CD4-positive, alpha-beta T cell treated with Interleukin-17A for 4 hours (primary cell): Measurements from ENCODE around the gene FDXR.
"Not testable (repeated sequence)": the region's sequence is repeated elsewhere in the genome, so short reads cannot be mapped to it uniquely, and the experiment has no call there.

ENCODE experiments used
- DNase-seq: peaks from one replicate; pipeline ENCODE4 v3.0.0-alpha.2; 2020; ENCODE audit warnings: mixed read lengths

Gene FDXR

DNA sequence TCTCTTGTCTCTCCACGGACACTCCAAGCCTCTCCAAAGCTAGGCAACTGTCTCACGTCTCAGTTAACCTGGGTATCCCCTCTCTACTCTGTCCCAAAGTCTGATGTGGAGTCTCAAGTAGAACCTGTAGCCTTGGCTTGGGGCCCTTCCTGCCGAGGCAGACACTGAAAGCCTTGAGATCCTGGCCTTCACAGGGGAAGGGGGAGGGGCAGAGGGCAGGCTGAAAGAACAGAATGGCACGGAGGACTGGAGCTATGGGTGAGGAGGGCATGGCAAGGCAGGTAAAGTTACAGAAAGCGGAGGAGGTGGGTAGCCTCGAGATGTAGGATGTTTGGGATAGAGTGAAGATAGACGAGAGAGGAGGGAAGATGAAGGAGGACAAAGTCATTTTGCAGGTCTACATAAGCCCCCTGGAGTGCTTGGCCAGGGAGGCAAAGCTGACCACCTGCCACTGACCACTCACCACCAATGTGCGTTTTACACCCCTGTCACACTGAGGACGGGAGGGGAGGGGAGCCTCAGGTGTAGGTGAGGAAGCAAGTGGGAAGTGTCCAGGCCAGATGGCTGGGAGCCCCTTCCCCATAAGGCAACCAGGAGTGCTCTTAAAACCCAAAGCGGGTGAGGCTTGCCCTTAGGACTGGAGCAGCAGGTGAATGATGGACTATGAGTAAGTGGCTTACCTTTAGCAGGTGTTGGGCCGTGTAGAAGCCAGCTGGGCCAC, 1.3 kb downstream of the FDXR start:
- DNase-seq: no peak

DNA sequence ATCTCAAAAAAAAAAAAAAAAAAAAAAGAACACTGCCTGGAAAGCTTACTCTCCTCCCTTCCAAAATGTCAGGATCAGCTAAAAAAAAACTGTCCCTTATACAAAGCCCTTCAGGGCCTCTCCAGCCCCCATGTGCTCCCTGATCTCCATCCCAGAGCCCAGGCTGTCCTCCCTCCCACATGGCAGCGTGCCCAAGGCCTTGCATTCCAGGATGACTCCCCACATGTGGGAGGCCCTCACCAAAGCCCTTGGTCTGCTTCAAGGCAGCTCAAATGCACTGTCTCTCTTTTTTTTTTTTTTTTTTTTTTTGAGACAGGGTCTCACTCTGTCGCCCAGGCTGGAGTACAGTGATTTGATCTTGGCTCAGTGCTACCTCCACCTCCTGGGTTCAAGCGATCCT, 2.3 kb downstream of the FDXR start:
- no peak for DNase-seq

DNA sequence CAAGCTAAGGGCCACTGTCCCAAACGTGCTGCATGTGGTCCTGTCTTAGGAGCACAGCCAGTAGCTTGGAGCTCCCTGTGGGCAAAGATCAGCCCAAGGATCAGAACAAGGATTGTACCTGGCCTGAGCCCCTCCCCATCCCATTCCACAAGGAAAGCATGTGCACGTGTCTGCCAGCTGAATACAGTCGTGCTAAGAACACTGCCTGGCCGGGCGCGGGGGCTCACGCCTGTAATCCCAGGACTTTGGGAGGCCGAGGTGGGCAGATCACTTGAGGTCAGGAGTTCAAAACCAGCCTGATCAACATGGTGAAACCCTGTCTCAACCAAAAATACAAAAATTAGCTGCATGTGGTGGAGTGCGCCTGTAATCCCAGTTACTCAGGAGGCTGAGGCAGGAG, 2.8 kb downstream of the FDXR start:
- not testable (repeated sequence) for DNase-seq

DNA sequence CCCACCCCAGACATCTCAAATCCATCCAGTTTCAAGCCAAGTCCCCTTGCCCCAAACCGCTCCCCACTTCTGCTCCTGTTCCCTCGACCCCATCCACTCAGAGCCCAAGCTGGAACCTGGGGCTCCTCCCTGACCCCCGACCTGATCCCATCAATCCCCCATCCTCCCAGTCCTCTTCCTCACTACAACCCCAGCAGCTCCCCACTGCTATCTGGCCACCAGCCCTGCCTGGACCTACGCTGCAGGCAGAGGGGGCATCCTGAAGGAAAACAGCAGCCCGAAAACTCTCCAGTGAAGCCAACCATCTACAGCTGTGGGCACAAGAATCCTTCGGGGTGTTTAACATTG, 3.9 kb downstream of the FDXR start:
- no peak for DNase-seq

DNA sequence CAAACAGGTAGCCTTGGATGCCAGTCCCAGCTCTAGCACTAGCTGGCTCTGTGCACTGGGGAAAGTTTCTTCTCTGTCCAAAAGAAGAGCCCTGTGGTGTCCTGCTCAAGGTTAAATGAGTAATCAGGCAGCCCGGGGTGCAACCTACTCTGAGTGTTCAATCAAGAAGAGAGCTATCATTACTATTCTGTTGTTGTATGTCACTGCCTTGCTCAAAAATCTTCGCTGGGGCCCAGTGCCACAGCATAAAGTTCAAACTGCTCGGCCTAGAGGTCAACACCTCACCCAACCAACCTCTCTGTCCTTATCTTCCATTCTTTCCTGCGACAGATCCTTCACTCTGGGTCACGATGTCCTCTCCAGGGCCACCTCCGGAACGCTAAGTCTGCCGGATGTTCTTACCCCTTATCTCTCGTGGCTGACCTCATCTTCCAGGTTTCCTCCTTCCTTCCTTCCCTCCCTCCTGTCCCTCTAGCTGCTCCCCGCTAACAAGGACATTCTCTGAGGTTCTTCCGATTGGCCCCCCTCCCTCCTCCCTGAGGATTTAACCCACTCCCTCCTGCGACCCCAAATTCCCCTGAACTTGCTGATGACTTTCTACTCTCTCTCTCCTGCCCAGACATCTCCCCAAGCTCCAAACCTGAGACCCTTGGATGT, 4.4 kb downstream of the FDXR start:
- no peak for DNase-seq

DNA sequence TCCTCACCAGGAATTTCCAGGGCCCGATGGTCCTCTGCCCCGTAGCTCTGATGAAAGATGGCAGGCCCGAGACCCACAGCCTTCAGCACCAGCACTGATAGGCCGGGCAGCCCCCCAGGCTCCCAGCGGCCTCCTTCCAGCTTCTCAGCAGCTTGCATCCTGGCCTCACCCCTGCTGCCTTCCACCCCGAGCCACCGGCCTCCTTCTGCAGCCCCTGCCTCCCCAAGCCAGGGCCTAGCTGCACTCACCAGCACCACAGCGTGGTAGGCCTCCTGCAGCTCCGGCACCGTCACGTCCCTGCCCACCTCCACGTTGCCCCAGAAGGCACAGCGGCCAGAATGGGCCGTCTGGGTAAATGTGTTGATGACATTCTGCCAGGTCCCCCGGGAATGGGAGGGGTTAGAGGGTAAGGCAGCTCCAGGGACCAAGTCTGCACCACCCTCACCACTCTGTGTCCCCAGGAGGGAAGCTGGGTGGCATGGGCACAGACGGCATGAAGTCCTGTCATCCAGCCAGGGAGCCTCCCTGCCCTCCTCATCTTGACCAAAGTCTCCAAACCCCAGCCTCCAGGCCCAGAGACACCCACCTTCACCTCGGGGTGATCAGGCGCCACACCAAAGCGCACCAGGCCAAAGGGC, 6.5 kb downstream of the FDXR start:
- no peak for DNase-seq

DNA sequence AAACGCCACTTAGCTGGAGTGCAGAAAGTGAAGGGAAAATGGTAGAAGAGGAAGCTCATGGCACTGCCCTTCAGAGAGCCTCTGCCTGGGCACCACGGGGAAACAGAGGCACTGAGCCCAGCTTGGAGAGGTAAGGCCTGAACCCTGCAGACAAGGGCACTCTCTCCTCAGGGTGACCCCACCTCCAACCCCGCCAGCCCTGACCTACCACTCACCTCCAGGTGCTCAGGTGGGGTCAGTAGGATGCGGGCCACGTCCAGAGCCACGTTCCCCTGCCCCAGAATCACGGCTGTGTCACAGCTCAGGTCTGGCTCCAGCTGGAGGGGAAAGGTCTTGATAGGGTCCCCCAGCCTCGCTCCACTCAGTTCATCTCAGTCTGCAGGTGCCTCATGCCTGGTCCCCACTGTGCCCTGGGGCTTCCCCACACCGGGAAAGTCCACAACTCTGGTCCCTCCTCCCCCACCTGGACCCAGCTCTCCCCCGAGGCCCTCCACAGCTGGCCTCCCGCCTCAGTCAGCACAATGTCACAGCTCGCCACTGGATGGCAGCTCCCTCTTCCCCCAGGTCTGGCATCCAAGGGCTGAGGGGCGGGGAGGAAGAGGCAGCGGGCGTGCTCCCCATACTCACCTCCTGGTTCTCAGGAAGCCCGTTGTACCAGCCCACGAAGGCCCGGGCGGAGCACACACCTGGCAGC, 7.1 kb downstream of the FDXR start:
- DNase-seq: no peak

DNA sequence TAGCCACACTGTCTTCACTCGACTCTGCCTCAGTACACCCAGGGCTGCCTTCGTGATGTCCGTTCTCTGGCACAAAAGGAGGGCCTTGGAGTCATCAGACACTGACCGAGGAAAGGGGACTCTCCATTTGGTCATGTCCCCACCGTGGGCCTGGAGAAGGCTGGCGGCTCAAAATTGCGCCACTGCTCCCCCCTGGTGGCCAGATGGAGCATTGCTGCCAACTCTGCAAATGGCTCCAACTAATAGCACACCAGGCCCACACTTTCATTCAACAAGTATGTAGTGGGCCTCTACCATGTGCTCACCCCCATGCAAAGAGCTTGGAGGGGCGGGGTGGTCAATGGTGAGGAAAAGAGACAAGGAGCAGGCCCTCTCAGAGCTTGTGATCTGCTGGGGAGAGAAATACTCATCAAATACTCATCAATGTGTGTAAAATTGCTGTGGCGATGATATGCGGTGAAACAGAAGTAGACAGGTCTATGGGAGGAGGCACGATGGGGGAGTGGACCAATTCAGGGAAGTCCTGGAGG, 7.9 kb downstream of the FDXR start:
- DNase-seq: peak; percentile 81

DNA sequence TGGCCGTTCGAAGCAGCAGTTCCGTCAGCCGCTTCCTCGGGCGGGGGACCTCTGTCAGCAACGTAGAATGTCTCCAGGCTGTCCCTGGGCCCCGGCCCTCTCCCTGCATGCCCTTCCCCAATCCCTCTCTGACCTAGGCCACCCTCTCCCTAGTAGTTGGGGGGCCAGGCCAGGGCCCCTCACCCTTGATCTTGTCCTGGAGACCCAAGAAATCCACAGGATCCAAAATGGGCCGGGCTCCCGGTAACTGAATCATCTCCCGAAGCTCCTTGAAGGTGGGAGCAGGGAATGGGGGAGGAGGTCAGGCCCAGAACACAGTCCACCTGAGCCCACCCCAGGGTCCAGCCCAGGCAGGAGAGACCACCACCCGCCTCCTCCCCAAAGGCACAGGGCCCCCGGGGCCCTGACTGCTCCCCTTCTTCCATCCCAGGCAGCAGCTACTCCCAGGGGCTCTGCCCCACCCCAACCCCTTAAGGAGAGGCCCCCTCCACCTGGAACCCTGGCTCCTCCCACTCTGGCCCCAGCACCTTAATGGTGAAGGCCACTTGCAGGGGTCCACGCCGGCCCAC, 8.4 kb downstream of the FDXR start:
- DNase-seq: no peak

DNA sequence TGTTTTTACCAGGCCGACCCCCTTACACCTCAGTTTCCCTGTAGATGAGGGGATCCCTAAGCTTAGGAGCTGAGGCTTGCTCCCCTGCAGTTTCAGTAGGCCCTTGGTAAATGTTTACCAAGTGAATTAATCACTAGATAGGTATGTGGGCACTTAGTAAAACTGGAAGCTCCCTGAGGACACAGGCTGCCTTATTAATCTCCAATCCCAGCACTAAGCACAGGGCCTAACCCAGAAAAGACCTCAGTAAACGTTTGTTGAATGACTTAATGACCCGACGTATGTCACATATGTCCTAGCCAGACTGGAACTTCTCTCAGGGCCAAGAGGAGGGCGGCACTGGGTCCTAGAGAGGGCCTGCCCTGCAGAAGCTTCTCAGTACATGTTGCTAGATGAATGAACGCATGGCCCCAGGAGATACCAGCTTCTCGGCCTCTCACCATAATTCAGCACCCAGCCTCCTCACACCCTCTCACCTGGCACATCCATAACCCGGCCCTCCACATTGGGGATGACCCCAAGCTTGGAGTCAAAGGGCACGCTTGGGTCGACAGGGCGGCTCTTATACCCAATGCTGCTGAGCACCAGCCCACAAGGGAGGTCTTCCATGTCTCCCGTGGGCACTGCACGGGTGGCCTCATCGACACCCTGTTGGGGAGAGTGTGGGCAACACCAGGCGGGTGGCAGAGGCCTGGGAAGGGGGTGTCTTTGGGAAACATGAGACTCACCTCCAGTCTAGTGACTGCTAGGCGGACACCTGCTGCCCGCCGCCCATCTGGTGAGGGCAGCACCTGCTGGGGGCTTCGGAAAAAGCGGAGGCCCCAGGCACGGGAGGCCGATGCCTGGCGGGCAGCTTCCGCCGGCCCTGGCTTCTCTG, 9.1 kb downstream of the FDXR start:
- DNase-seq: no peak

DNA sequence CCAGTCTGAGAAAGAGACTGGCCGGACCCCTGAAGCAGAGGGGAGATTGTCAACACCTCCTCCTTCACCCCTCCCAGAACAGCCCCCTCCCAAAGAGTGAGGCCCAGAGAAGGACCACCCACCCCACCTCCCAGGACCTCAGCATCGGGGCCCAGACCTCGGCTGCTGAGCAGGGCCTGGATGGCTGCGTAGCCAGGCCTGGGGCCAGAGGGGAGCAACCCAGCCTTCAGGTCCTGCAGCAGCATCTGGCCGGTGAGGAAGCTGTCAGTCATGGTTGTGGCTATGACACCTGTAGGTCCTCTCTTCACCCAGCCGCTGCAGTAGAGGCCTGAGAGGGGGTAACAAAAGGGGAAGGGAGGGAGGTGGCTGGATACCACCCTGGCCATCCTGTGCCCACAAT, 9.9 kb downstream of the FDXR start:
- DNase-seq: no peak

DNA sequence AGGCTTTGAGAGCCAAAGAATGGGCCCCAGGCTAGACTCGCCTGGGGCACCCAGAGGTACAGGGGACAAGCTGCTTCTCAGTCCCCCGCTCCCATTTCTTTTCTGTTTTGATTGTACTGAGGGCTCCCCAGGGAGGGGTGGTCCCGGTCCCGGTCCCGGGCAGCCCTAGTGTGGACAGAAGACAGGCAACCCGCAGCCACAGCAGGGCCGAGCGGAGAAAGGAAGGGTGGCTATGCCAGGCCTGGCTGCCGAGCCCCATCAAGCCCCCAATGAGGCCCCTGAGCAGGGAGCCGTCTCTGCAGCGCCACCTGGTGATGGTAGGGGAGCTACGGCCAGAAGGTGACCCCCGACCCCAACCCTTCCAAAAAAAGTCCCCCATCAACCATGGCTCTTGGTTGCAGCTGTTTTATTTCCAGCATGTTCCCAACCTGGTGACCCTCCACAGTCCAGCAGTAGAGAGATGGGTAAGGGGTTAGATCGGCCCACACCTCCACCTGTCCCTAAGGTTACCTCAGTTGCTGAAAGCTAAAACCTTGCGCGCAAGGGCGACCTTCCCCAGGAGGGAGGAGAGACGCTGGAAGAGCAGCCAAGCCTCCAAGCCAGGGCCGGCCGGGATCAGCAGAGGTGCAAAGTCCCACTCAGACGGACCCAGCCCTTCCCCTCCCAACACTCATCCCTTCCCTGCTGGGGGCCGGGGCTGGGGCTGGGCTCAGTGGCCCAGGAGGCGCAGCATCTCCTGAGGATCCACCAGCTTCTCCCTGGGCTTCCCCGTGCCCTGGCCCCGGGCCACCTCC, 10.5 kb downstream of the FDXR start:
- DNase-seq: peak; percentile 78

DNA sequence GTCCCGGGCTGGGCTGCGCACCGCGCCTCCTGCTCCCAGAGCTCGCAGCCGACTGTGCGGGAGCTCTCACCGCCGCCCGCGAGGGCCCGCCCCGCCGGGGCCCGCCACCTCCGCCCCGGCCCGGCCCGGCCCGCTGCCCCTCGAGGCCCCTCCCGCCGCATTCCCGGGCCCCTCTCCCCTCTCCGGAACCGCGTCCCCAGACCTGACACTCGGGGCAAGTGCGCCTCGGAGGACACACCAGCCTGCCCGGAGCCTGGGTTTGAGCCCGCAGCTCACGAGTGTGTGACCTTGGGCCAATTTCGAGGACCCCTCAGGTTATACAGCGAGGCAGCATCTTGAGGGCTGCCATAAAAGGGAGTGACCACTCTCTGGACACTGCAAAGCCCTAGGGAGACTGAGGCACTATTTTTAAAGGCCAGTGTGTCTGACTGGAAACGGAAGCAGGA, 11.1 kb downstream of the FDXR start:
- no peak for DNase-seq

DNA sequence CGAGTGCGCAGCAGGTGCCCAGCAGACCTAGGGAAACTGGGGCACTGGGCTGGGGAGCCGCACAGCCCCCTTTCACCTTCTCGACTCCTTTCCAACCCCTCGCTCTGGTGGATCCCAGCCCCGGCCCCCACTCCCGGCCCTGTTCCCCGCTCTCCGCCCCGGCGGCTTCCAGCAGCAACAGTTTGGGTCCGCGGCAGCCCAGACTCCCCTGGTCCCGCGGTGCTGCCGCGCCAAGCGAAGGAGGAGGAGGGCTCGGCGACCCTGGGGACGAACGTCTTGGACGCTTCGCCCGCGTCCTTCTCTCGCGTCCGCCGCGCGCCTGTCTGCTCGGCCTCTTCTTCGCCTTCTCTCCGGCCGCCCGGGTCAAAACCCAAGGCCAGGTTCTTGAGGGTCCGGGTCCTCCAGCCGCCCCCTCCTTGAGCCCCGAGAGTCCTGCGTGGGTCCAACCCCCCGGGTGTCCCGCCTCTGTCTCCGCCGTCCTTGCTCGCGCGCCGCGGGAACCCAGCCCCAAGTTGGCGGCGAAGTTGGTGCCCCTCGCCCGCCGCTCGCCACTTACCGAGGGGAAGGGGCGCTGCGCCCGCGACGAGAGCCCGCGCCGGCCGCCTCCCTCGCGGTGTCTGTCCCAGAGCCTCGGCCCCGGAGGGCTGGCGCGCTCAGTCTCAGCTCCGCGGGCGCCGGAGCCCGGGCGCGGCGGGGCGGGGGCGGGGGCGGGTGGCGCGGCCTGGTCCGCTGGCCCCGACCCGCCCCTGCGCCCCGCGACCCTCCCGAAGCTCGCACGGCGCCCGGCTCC, 11.7 kb downstream of the FDXR start:
- DNase-seq: no peak

DNA sequence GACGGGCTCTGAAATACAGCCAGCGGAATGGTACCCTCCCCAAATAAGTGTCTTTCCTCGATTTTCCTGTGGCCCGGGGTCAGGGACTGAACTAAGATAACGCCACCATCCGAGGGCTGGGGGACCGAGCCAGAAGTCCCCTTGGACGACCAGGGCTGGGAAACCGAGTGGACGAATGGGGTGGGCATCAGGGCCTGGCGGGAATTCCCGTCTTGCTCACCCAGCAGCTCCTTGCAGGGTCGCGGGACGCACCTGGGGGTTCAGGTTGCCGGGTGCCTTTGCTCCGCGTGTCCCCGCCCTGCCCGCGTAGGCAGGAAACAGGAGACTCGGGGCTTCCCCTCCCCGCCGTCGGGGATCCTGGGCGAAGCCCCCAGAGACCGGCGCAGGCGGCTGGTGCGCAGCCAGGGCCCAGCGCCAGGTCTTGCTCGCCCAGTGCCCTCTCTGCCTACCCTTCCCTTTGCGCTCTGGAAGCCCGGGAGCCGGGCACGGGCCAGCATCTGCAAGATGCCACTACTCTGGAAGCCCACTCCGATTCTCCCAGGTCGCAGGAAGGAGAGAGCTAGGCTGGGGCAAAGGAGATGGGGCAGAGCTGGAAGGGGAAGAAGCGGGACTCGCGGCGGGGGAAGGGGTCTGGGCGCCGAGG, 12.4 kb downstream of the FDXR start:
- peak; percentile 22 for DNase-seq

DNA sequence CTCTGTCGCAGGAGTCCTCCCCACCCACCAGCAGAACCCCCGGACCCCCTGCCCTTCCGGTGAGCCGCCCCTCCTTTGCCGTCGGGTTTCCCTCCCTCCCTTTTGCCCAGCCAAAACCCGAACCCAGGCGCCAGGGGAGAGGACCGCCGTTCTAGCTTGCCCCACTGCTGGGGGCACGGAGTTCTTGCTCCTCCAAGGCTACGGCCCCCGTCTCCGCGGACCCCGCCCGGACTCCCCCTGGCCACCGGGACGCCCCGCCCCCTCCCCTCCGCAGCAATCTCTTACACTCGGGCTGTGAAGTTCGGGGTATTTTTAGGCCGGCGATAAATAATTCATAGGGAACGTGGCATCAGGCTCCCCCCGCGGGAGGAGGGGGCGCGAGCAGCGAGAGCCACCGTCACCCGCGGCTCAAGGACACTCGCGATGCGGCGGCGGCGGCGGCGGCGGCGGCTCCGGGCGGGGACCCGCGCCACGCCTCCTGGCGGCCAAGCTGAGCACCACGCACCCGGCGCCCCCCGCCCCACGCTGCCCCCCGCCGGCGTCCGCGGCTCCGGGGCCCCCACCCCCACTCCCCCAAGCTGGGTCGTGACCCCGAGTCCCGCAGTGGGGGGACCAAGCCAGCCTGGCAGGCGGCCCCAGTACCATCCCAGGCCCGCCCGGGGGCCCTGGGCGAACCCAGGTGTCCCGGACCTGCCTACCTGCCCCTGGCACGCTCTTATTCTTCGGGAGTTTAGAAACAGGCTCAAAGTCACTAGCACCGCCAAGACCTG, 13.2 kb downstream of the FDXR start, which contains the start of gene GRIN2C:
Gene GRIN2C, minus strand, starts transcription at position 427 of the 770 bp plus-strand sequence. CDS start 4,793 bp downstream, outside the sequence.
- DNase-seq: peak; percentile 60

DNA sequence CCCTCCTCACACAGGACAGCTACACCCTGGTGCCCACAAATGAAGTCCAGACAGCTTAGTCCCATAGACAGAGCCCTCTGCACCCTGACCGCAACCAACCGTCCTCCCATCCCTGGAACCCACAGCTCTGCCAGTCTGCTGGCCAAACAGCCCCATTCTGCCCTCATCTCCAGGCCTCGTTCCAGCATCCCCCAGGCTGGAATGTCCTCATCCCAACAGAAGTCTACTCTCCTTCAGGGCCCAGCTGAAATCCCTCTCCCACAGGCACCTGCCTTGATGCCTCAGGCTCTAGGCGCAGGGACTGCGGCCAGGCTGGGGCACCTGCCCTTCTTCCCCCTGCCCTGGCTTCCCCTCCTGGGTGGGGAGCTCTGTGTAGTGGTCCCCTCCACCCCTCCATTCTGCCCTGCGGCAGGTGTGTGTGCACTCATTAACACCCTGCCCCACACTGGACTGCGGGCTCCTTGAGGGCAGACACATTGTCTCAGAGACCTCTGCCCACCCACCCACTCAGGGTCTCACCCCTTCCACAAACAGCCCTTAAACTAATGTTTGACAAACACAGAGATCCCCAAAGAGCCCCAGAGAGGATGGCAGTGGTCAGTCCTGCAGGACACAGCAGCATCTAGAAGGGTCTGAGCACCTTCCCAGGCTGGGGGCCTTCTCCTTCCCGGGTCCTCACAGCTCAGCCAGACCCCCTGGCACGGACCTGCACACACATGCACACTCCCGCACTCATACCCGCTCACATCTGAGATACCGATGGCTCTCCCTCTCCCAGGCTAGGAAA, 13.9 kb downstream of the FDXR start:
- no peak for DNase-seq

DNA sequence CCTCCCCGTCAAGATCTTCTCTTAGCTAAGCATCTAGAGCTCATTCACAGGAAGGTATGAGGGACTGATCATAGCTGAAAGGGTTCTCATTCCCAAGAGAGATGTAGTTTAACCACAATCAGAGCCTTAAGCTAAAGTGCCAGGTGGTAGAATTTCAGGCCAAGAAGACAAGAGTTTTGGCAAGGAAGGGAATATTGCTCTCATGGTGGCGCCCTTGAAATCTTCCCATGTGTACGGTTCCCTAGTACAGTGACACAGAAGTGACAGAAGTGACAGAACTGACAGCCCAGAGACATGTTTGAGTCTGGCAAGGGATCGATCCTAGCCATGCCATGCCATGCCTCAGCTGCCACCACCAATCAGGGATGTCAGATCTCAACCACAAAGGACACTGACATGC, 15.6 kb downstream of the FDXR start:
- DNase-seq: no peak
